KMS-11 (cell line): ENCODE data around the gene NGB.

Experiments
- H2AFZ ChIP-seq: fragments of 200-600 bp; sonication (generic); 2 replicates; pipeline ENCODE4 v1.6.1; 2016; ENCODE audit warnings: antibody characterized with exemption, mixed run types, low read depth
- H3K27ac ChIP-seq: fragments of 200-600 bp; sonication (generic); 2 replicates; pipeline ENCODE4 v1.6.1; 2016; ENCODE audit warnings: mild to moderate bottlenecking, mixed run types
- H3K27me3 ChIP-seq: fragments of 200-600 bp; sonication (generic); 2 replicates; pipeline ENCODE4 v1.6.1; 2017; ENCODE audit warnings: mild to moderate bottlenecking, low read depth, mixed run types, moderate library complexity; ENCODE audit not compliant: insufficient read depth
- H3K36me3 ChIP-seq: fragments of 200-600 bp; sonication (generic); 2 replicates; pipeline ENCODE4 v1.6.1; 2017; ENCODE audit warnings: mild to moderate bottlenecking, mixed run types; ENCODE audit not compliant: insufficient read depth
- H3K4me1 ChIP-seq: fragments of 200-600 bp; sonication (generic); 2 replicates; pipeline ENCODE4 v1.6.1; 2016; ENCODE audit warnings: mild to moderate bottlenecking, low read depth, mixed run types; ENCODE audit not compliant: poor library complexity, severe bottlenecking
- H3K4me2 ChIP-seq: fragments of 200-600 bp; sonication (generic); 2 replicates; pipeline ENCODE4 v1.7.0; 2016; ENCODE audit warnings: mild to moderate bottlenecking, mixed run types
- H3K4me3 ChIP-seq: fragments of 200-600 bp; sonication (generic); IDR thresholded peaks from 2 replicates; pipeline ENCODE4 v1.6.1; 2017; ENCODE audit warnings: low read depth, low read length, mixed read lengths; ENCODE audit not compliant: insufficient read depth
- H3K79me2 ChIP-seq: fragments of 200-600 bp; sonication (generic); 2 replicates; pipeline ENCODE4 v1.6.1; 2016; ENCODE audit warnings: low read depth, mixed run types; ENCODE audit not compliant: insufficient read depth
- H3K9ac ChIP-seq: fragments of 200-600 bp; sonication (generic); 2 replicates; pipeline ENCODE4 v1.6.1; 2016; ENCODE audit warnings: mild to moderate bottlenecking, mixed run types
- H4K20me1 ChIP-seq: fragments of 200-600 bp; sonication (generic); 2 replicates; pipeline ENCODE4 v1.6.1; 2016; ENCODE audit warnings: mild to moderate bottlenecking, mixed run types; ENCODE audit not compliant: insufficient read depth
- TF ChIP-seq, protein P1 (sequence below): fragments of 200-600 bp; sonication (generic); conservative IDR thresholded peaks from 2 replicates; pipeline ENCODE4 v1.6.1; 2017; ENCODE audit warnings: low read depth, mild to moderate bottlenecking, antibody characterized with exemption, low read length, moderate library complexity, mixed read lengths

NGB gene

DNA sequence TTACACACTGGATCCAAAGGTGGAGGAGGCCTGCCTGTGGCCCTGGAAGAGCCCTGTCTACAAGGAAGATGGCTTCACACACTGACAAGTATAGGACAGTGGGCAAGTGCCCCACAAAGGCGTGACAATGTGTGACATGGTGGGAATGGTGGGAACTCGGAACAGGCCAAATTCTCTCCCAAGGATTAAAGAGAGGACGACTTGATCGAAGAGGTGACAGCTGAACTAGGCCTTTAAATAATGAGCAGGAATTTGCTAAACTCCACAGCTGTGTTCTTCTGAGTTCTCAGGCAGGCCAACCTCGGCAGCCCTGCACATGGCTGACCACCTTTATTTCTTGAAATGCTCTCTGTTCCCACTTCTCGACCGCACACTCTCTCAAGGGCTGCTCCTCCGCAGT, 25.9 kb upstream of the NGB start:
- Histone ChIP-seq H3K79me2 (no peaks in the 10 kb centered on the region), H2AFZ (no peak overlapping the region), H3K36me3 (no peaks in the 10 kb centered on the region), H3K27ac (no peak overlapping the region), H4K20me1 (no peaks in the 10 kb centered on the region), H3K4me1 (no peaks in the 10 kb centered on the region), H3K4me3 (no peak overlapping the region), H3K9ac (no peak overlapping the region), H3K27me3 (no peaks in the 10 kb centered on the region), H3K4me2 (no peak overlapping the region)
- TF ChIP-seq, protein P1, sequence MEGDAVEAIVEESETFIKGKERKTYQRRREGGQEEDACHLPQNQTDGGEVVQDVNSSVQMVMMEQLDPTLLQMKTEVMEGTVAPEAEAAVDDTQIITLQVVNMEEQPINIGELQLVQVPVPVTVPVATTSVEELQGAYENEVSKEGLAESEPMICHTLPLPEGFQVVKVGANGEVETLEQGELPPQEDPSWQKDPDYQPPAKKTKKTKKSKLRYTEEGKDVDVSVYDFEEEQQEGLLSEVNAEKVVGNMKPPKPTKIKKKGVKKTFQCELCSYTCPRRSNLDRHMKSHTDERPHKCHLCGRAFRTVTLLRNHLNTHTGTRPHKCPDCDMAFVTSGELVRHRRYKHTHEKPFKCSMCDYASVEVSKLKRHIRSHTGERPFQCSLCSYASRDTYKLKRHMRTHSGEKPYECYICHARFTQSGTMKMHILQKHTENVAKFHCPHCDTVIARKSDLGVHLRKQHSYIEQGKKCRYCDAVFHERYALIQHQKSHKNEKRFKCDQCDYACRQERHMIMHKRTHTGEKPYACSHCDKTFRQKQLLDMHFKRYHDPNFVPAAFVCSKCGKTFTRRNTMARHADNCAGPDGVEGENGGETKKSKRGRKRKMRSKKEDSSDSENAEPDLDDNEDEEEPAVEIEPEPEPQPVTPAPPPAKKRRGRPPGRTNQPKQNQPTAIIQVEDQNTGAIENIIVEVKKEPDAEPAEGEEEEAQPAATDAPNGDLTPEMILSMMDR, result no peak

DNA sequence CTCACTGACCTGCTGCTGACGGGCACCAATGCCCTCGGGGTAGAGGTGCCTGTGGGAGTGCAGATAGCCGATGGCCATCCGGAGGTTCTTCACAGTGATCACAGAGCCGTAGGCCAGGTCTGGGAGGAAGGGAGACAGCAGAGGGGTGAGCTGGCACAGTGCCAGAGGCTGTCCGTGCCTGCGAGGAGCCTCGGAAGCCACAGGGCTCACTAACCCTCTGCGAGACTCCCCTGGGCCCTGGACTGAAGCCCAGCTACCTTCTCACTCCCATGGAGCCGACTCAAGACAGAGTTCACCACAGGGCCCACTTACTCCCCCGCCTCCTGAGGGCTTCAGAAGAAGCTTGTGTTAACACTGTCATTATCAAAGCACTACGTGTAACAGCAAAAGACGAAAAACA, 25.1 kb upstream of the NGB start:
- TF ChIP-seq, protein P1, result no peak
- Histone ChIP-seq H3K27me3 (no peaks in the 10 kb centered on the region), H4K20me1 (no peaks in the 10 kb centered on the region), H3K79me2 (no peaks in the 10 kb centered on the region), H3K9ac (no peak overlapping the region), H3K4me3 (no peak overlapping the region), H3K4me2 (no peak overlapping the region), H3K36me3 (no peaks in the 10 kb centered on the region), H3K4me1 (no peaks in the 10 kb centered on the region), H2AFZ (no peak overlapping the region), H3K27ac (no peak overlapping the region)

DNA sequence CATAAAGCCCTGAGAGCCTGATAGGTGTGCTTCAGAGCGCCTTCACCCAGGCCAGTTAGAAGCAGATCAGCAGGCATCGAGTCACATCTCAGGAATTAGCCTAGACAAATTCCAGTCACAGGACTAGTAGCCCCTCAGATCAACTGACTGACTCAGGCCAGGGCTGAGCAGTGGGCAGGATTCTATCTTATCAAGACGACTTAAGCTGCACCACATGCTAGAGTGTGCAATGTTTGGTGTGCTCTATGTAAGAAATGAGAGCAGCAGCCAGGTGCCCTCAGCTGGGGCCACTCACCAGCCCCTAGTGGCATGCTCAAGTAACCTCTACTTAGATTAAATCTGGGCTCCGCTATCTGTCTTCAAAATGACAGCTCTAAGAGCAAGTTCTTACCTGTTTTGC, 19.7 kb upstream of the NGB start:
- no peaks in the 10 kb centered on the region for H3K36me3 ChIP-seq
- no peaks in the 10 kb centered on the region for H3K27me3 ChIP-seq
- no peak overlapping the region for H3K4me2 ChIP-seq
- TF ChIP-seq, protein P1, result no peak
- H3K4me3 ChIP-seq, result no peak overlapping the region
- H3K9ac ChIP-seq, result no peak overlapping the region
- H4K20me1 ChIP-seq, result no peaks in the 10 kb centered on the region
- no peak overlapping the region for H2AFZ ChIP-seq
- no peaks in the 10 kb centered on the region for H3K79me2 ChIP-seq
- no peak overlapping the region for H3K27ac ChIP-seq
- no peaks in the 10 kb centered on the region for H3K4me1 ChIP-seq

DNA sequence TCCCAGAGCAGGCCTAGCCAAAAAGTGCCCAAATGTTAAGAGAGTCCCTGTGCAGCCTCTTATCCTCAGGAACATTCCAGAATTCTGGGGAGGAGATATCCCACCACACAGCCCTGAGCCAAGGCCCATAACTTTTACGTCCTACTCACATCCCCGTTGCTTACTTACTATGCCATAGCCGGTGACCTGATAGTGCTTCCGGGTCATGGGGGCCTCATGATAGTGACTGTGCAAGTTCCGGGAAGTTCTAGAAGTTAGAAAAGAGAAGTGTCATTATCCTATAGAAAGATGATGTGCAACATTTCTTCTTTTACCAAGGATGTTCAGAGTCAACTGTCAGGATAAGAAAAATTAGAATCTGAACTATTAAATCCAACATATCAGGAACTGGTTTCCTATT, 15.6 kb upstream of the NGB start:
- Histone ChIP-seq H4K20me1 (no peaks in the 10 kb centered on the region), H3K4me3 (no peak overlapping the region), H3K4me1 (no peaks in the 10 kb centered on the region), H3K36me3 (no peaks in the 10 kb centered on the region), H2AFZ (no peak overlapping the region), H3K79me2 (no peaks in the 10 kb centered on the region), H3K27me3 (no peaks in the 10 kb centered on the region), H3K27ac (no peak overlapping the region), H3K9ac (no peak overlapping the region), H3K4me2 (no peak overlapping the region)
- TF ChIP-seq, protein P1, result no peak

DNA sequence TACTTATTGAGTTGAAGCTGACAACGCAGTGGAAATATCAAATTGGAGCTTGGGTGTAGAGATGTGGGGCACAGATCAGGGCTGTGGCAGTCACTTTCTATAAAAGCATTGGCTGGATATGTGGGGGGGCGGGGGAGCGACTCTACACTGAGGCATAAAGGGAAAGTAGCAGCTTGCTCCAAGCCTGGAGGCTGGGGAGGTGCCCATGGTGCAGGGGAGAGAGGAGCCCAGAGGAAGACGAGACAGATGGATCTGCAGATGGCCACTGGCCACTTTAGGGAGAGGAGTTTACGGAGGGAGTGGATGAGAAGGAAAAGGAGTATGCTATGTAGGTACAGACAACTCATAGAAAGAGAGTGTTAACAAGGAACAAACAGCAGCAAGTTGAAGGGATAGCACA, 13.5 kb upstream of the NGB start:
- no peak overlapping the region for H3K27ac ChIP-seq
- no peaks in the 10 kb centered on the region for H3K79me2 ChIP-seq
- no peak overlapping the region for H2AFZ ChIP-seq
- no peaks in the 10 kb centered on the region for H3K4me1 ChIP-seq
- no peak overlapping the region for H3K4me3 ChIP-seq
- TF ChIP-seq, protein P1, result no peak
- H4K20me1 ChIP-seq, result no peaks in the 10 kb centered on the region
- H3K4me2 ChIP-seq, result no peak overlapping the region
- H3K27me3 ChIP-seq, result no peaks in the 10 kb centered on the region
- no peak overlapping the region for H3K9ac ChIP-seq
- H3K36me3 ChIP-seq, result no peaks in the 10 kb centered on the region
